ENCODE data around the gene PGPEP1. TPM values are rescaled to one million over a fixed set of nuclear protein-coding genes. Genes with fewer than 3 reads are reported as not detected.
A peak's percentile ranks its signal among the peaks of the same experiment; 100 is the strongest.

PGPEP1 gene
- total RNA-seq, 1 experiment from 2014 or later: 6.5 TPM

GRCh38 chr19:18390065-18390907, 49.9 kb downstream of the PGPEP1 start:
- TF ChIP-seq CTCF (IDR thresholded peaks at IDR 0.05; ENCODE audit: unreplicated experiment): no peak
- no peaks in the 10 kb centered on the region for H3K27me3 Mint-ChIP-seq (ENCODE audit: insufficient read depth, unreplicated experiment)
- H3K27ac Mint-ChIP-seq (ENCODE audit: low read depth, unreplicated experiment): peak overlapping the region; percentile 2
- H3K4me1 Mint-ChIP-seq (ENCODE audit: insufficient read depth, unreplicated experiment): peaks cover 20% of the 10 kb centered on the region
- H3K9me3 Mint-ChIP-seq (ENCODE audit: unreplicated experiment): no peaks in the 10 kb centered on the region
- ChIA-PET CTCF (interaction anchor here (0.6 to 5.5 kb wide), 8 partner anchors 17 to 576 kb away, joined by 3 to 61 read pairs (median 4); no protein-coding TSS in a partner anchor), POLR2A (interaction anchor here (0.7 to 5.5 kb wide), 4 partner anchors 10 to 43 kb away, joined by 3 to 44 read pairs (median 5); partner anchors contain the start of gene SSBP4)
- peak overlapping the region; percentile 30 for H3K4me3 Mint-ChIP-seq (ENCODE audit: unreplicated experiment)
- intact Hi-C loops (cut with micrococcal nuclease): no loop called here
- peaks cover 43% of the 10 kb centered on the region for H3K36me3 Mint-ChIP-seq (ENCODE audit: insufficient read depth, unreplicated experiment)
- BruUV-seq (replicated peaks): no TSS peak
- DNase-seq (ENCODE audit: unreplicated experiment): peak; percentile 23

GRCh38 chr19:18391509-18392075, 51.2 kb downstream of the PGPEP1 start:
- TF ChIP-seq CTCF (IDR thresholded peaks at IDR 0.05; ENCODE audit: unreplicated experiment): no peak
- intact Hi-C loops (cut with micrococcal nuclease): no loop called here
- H3K4me1 Mint-ChIP-seq (ENCODE audit: insufficient read depth, unreplicated experiment): peaks cover 12% of the 10 kb centered on the region
- H3K4me3 Mint-ChIP-seq (ENCODE audit: unreplicated experiment): no peak overlapping the region
- H3K27ac Mint-ChIP-seq (ENCODE audit: low read depth, unreplicated experiment): no peak overlapping the region
- ChIA-PET CTCF (interaction anchor here (0.6 to 5.5 kb wide), 6 partner anchors 10 to 126 kb away, joined by 3 to 38 read pairs (median 4); no protein-coding TSS in a partner anchor), POLR2A (interaction anchor here (0.5 to 1.6 kb wide), 5 partner anchors 9 to 180 kb away, joined by 3 to 7 read pairs (median 3); partner anchors contain the start of genes SSBP4 and UBA52)
- no peaks in the 10 kb centered on the region for H3K9me3 Mint-ChIP-seq (ENCODE audit: unreplicated experiment)
- no peak for DNase-seq (ENCODE audit: unreplicated experiment)
- no peaks in the 10 kb centered on the region for H3K27me3 Mint-ChIP-seq (ENCODE audit: insufficient read depth, unreplicated experiment)
- BruUV-seq (replicated peaks): no TSS peak
- H3K36me3 Mint-ChIP-seq (ENCODE audit: insufficient read depth, unreplicated experiment): peaks cover 36% of the 10 kb centered on the region

- intact Hi-C loops (cut with micrococcal nuclease): no loop called here
- POLR2A ChIA-PET: interaction anchor here (1.5 kb wide), 2 partner anchors 10 to 113 kb away, joined by 3 to 4 read pairs; no protein-coding TSS in a partner anchor
- H3K4me3 Mint-ChIP-seq (ENCODE audit: unreplicated experiment): no peak overlapping the region
- H3K27me3 Mint-ChIP-seq (ENCODE audit: insufficient read depth, unreplicated experiment): no peaks in the 10 kb centered on the region
- DNase-seq (ENCODE audit: unreplicated experiment): no peak
- H3K36me3 Mint-ChIP-seq (ENCODE audit: insufficient read depth, unreplicated experiment): peaks cover 32% of the 10 kb centered on the region
- no peak overlapping the region for H3K27ac Mint-ChIP-seq (ENCODE audit: low read depth, unreplicated experiment)
- no TSS peak for BruUV-seq (replicated peaks)
- H3K9me3 Mint-ChIP-seq (ENCODE audit: unreplicated experiment): no peaks in the 10 kb centered on the region
- H3K4me1 Mint-ChIP-seq (ENCODE audit: insufficient read depth, unreplicated experiment): peaks cover 10% of the 10 kb centered on the region
- CTCF ChIA-PET: interaction anchor here (1.7 to 5.5 kb wide), 2 partner anchors 9 to 43 kb away, joined by 5 to 38 read pairs; no protein-coding TSS in a partner anchor
- TF ChIP-seq CTCF (IDR thresholded peaks at IDR 0.05; ENCODE audit: unreplicated experiment): no peak
These were observed 52.0 kb downstream of the PGPEP1 start for GRCh38 chr19:18392417-18392816.

- Mint-ChIP-seq H3K9me3 (ENCODE audit: unreplicated experiment) (no peaks in the 10 kb centered on the region), H3K27me3 (ENCODE audit: insufficient read depth, unreplicated experiment) (no peaks in the 10 kb centered on the region), H3K27ac (ENCODE audit: low read depth, unreplicated experiment) (no peak overlapping the region), H3K4me3 (ENCODE audit: unreplicated experiment) (no peak overlapping the region), H3K36me3 (ENCODE audit: insufficient read depth, unreplicated experiment) (peaks cover 28% of the 10 kb centered on the region), H3K4me1 (ENCODE audit: insufficient read depth, unreplicated experiment) (peaks cover 9% of the 10 kb centered on the region)
- no TSS peak for BruUV-seq (replicated peaks)
- intact Hi-C loops (cut with micrococcal nuclease): no loop called here
- ChIA-PET CTCF (interaction anchor here (0.6 to 5.5 kb wide), 4 partner anchors 9 to 68 kb away, joined by 3 to 38 read pairs (median 4); no protein-coding TSS in a partner anchor), POLR2A (interaction anchor here (1.5 kb wide), 1 partner anchor 114 kb away, joined by 3 read pairs; no protein-coding TSS in a partner anchor)
- no peak for DNase-seq (ENCODE audit: unreplicated experiment)
- TF ChIP-seq CTCF (IDR thresholded peaks at IDR 0.05; ENCODE audit: unreplicated experiment): no peak
These were observed 52.5 kb downstream of the PGPEP1 start for GRCh38 chr19:18392926-18393325.
